Activated naive CD8-positive, alpha-beta T cell treated with anti-CD3 and anti-CD28 coated beads for 36 hours (primary cell): Measurements from ENCODE around the gene PBX2. TPM values are rescaled to one million over a fixed set of nuclear protein-coding genes. Genes with fewer than 3 reads are reported as not detected.
"Not testable (repeated sequence)": the region's sequence is repeated elsewhere in the genome, so short reads cannot be mapped to it uniquely, and the experiment has no call there.

Experiments
- DNase-seq: peaks from one replicate; pipeline ENCODE4 v3.0.0; 2021
- H3K27ac Mint-ChIP-seq: one replicate; pipeline ENCODE4 v1.8.0; 2022; ENCODE audit warnings: mild to moderate bottlenecking, moderate library complexity, mixed read lengths
- H3K27me3 Mint-ChIP-seq: one replicate; pipeline ENCODE4 v1.8.0; 2022; ENCODE audit warnings: mild to moderate bottlenecking, mixed read lengths
- H3K36me3 Mint-ChIP-seq: one replicate; pipeline ENCODE4 v1.8.0; 2021; ENCODE audit warnings: mild to moderate bottlenecking, mixed read lengths
- H3K4me1 Mint-ChIP-seq: one replicate; pipeline ENCODE4 v1.8.0; 2021; ENCODE audit warnings: mixed read lengths
- H3K4me3 Mint-ChIP-seq: one replicate; pipeline ENCODE4 v1.8.0; 2022; ENCODE audit warnings: mild to moderate bottlenecking, moderate library complexity, mixed read lengths
- H3K9me3 Mint-ChIP-seq: one replicate; pipeline ENCODE4 v1.8.0; 2022; ENCODE audit warnings: mixed read lengths
- total RNA-seq, 2 experiments: library from RNA; stranded (reverse); gene quantifications; one replicate each; pipeline ENCODE4 v1.2.3, GENCODE V29; 2021

Gene PBX2
- total RNA-seq, 2 experiments from 2014 or later, result 56.4 to 56.9 TPM

GRCh38 chr6:32185681-32186131 is 4.3 kb downstream of the PBX2 start:
- H3K4me1 Mint-ChIP-seq, result peaks cover 45% of the 10 kb centered on the region
- not testable (repeated sequence) for H3K9me3 Mint-ChIP-seq, H3K27me3 Mint-ChIP-seq, DNase-seq
- H3K4me3 Mint-ChIP-seq, result peak overlapping the region; percentile 33
- H3K36me3 Mint-ChIP-seq, result peaks cover 36% of the 10 kb centered on the region
- peak overlapping the region; percentile 80 for H3K27ac Mint-ChIP-seq

GRCh38 chr6:32184084-32184640 is 5.8 kb downstream of the PBX2 start, which contains the start of gene AGER:
TSS of gene AGER (minus strand) at chr6:32184253. CDS start at chr6:32184222, 31 bp downstream.
- Mint-ChIP-seq H3K36me3 (peaks cover 39% of the 10 kb centered on the region), H3K9me3 (no peaks in the 10 kb centered on the region), H3K4me1 (peaks cover 53% of the 10 kb centered on the region), H3K4me3 (no peak within 1 kb of the TSS), H3K27me3 (no peaks in the 10 kb centered on the region), H3K27ac (peak within 1 kb of the TSS; percentile 32)
- no peak for DNase-seq

GRCh38 chr6:32183483-32184083 is 6.4 kb downstream of the PBX2 start:
- no peak for DNase-seq
- H3K9me3 Mint-ChIP-seq, result no peaks in the 10 kb centered on the region
- H3K27me3 Mint-ChIP-seq, result no peaks in the 10 kb centered on the region
- H3K27ac Mint-ChIP-seq, result no peak overlapping the region
- H3K36me3 Mint-ChIP-seq, result peaks cover 39% of the 10 kb centered on the region
- no peak overlapping the region for H3K4me3 Mint-ChIP-seq
- H3K4me1 Mint-ChIP-seq, result peaks cover 52% of the 10 kb centered on the region

- no peaks in the 10 kb centered on the region for H3K9me3 Mint-ChIP-seq
- H3K4me1 Mint-ChIP-seq, result peaks cover 48% of the 10 kb centered on the region
Measured at GRCh38 chr6:32183030-32183429, 7.0 kb downstream of the PBX2 start.

GRCh38 chr6:32182555-32182981 is 7.4 kb downstream of the PBX2 start:
- Mint-ChIP-seq H3K4me3 (no peak overlapping the region), H3K4me1 (peaks cover 45% of the 10 kb centered on the region), H3K27me3 (no peaks in the 10 kb centered on the region), H3K27ac (peak overlapping the region; percentile 38), H3K9me3 (no peaks in the 10 kb centered on the region), H3K36me3 (peaks cover 30% of the 10 kb centered on the region)
- DNase-seq, result no peak

More at GRCh38 chr6:32183030-32183429, 7.0 kb downstream of the PBX2 start:
- Mint-ChIP-seq H3K27me3 (no peaks in the 10 kb centered on the region), H3K36me3 (peaks cover 34% of the 10 kb centered on the region), H3K27ac (peak overlapping the region; percentile 16), H3K4me3 (no peak overlapping the region)
- DNase-seq, result no peak

- DNase-seq, result no peak
- peaks cover 26% of the 10 kb centered on the region for H3K36me3 Mint-ChIP-seq
- no peak overlapping the region for H3K4me3 Mint-ChIP-seq
- no peaks in the 10 kb centered on the region for H3K9me3 Mint-ChIP-seq
- H3K27me3 Mint-ChIP-seq, result no peaks in the 10 kb centered on the region
- peaks cover 44% of the 10 kb centered on the region for H3K4me1 Mint-ChIP-seq
- peak overlapping the region; percentile 38 for H3K27ac Mint-ChIP-seq
Measured at GRCh38 chr6:32181915-32182529, 8.0 kb downstream of the PBX2 start.

- Mint-ChIP-seq H3K27ac (peak overlapping the region; percentile 47), H3K4me1 (peaks cover 44% of the 10 kb centered on the region), H3K27me3 (no peaks in the 10 kb centered on the region), H3K9me3 (no peaks in the 10 kb centered on the region), H3K4me3 (no peak overlapping the region), H3K36me3 (peaks cover 19% of the 10 kb centered on the region)
- no peak for DNase-seq
Measured at GRCh38 chr6:32181148-32181702, 8.8 kb downstream of the PBX2 start.

- Mint-ChIP-seq H3K9me3 (no peaks in the 10 kb centered on the region), H3K4me3 (peak overlapping the region; percentile 94), H3K36me3 (peaks cover 13% of the 10 kb centered on the region), H3K27ac (peak overlapping the region; percentile 95), H3K27me3 (no peaks in the 10 kb centered on the region), H3K4me1 (peaks cover 41% of the 10 kb centered on the region)
- no peak for DNase-seq
Measured at GRCh38 chr6:32179766-32180405, 10.1 kb downstream of the PBX2 start.

GRCh38 chr6:32178547-32179440 is 11.2 kb downstream of the PBX2 start:
- peaks cover 14% of the 10 kb centered on the region for H3K36me3 Mint-ChIP-seq
- H3K9me3 Mint-ChIP-seq, result no peaks in the 10 kb centered on the region
- no peaks in the 10 kb centered on the region for H3K27me3 Mint-ChIP-seq
- H3K4me3 Mint-ChIP-seq, result peak overlapping the region; percentile 94
- no peak for DNase-seq
- H3K4me1 Mint-ChIP-seq, result peaks cover 49% of the 10 kb centered on the region
- peak overlapping the region; percentile 95 for H3K27ac Mint-ChIP-seq

GRCh38 chr6:32177788-32178546 is 12.0 kb downstream of the PBX2 start, which contains the start of gene RNF5:
TSS of gene RNF5 (plus strand) at chr6:32178405. CDS start at chr6:32178512, 107 bp downstream.
- H3K36me3 Mint-ChIP-seq, result peaks cover 15% of the 10 kb centered on the region
- H3K4me1 Mint-ChIP-seq, result peaks cover 53% of the 10 kb centered on the region
- peak within 1 kb of the TSS; percentile 95 for H3K27ac Mint-ChIP-seq
- no peaks in the 10 kb centered on the region for H3K27me3 Mint-ChIP-seq
- peak; percentile 89 for DNase-seq
- H3K9me3 Mint-ChIP-seq, result no peaks in the 10 kb centered on the region
- peak within 1 kb of the TSS; percentile 94 for H3K4me3 Mint-ChIP-seq

- Mint-ChIP-seq H3K9me3 (no peaks in the 10 kb centered on the region), H3K36me3 (peaks cover 15% of the 10 kb centered on the region), H3K4me3 (peak overlapping the region; percentile 94), H3K27ac (peak overlapping the region; percentile 95), H3K4me1 (peaks cover 53% of the 10 kb centered on the region), H3K27me3 (no peaks in the 10 kb centered on the region)
- peak; percentile 36 for DNase-seq
Measured at GRCh38 chr6:32177183-32177787, 12.7 kb downstream of the PBX2 start.

- peaks cover 15% of the 10 kb centered on the region for H3K36me3 Mint-ChIP-seq
- no peaks in the 10 kb centered on the region for H3K27me3 Mint-ChIP-seq
- DNase-seq, result no peak
- H3K27ac Mint-ChIP-seq, result peak overlapping the region; percentile 95
- peak overlapping the region; percentile 94 for H3K4me3 Mint-ChIP-seq
- peaks cover 53% of the 10 kb centered on the region for H3K4me1 Mint-ChIP-seq
- no peaks in the 10 kb centered on the region for H3K9me3 Mint-ChIP-seq
Measured at GRCh38 chr6:32176476-32177182, 13.4 kb downstream of the PBX2 start.
